Parathyroid adenoma (tissue), 2 donors: ENCODE data around the gene ARIH2.

Experiments
- H2AFZ ChIP-seq: fragments of 300-600 bp; sonication (generic); one replicate; pipeline ENCODE4 v1.7.0; 2017; ENCODE audit warnings: antibody characterized with exemption, mild to moderate bottlenecking
- H3K27ac ChIP-seq: fragments of 300-600 bp; sonication (generic); one replicate; pipeline ENCODE4 v1.7.0; 2017
- H3K27me3 ChIP-seq: fragments of 300-600 bp; sonication (generic); one replicate; pipeline ENCODE4 v1.7.0; 2017; ENCODE audit warnings: low read length; ENCODE audit not compliant: control insufficient read depth, insufficient read depth
- H3K36me3 ChIP-seq: fragments of 300-600 bp; sonication (generic); one replicate; pipeline ENCODE4 v1.7.0; 2017; ENCODE audit warnings: low read length; ENCODE audit not compliant: control insufficient read depth, insufficient read depth
- H3K4me1 ChIP-seq: fragments of 300-600 bp; sonication (generic); one replicate; pipeline ENCODE4 v1.7.0; 2017; ENCODE audit warnings: control low read depth
- H3K4me2 ChIP-seq: fragments of 300-600 bp; sonication (generic); one replicate; pipeline ENCODE4 v1.7.0; 2017; ENCODE audit warnings: low read length
- H3K4me3 ChIP-seq: fragments of 300-600 bp; sonication (generic); one replicate; pipeline ENCODE4 v1.7.0; 2017; ENCODE audit warnings: low read depth, low read length
- H3K79me2 ChIP-seq: fragments of 300-600 bp; sonication (generic); one replicate; pipeline ENCODE4 v1.7.0; 2017; ENCODE audit warnings: control low read depth
- H3K9ac ChIP-seq: fragments of 300-600 bp; sonication (generic); one replicate; pipeline ENCODE4 v1.7.0; 2017; ENCODE audit warnings: mild to moderate bottlenecking
- H3K9me3 ChIP-seq: fragments of 300-600 bp; sonication (generic); one replicate; pipeline ENCODE4 v1.7.0; 2017; ENCODE audit warnings: low read length; ENCODE audit not compliant: control insufficient read depth
- CTCF ChIP-seq: fragments of 300-600 bp; sonication (generic); IDR thresholded peaks from one replicate; pipeline ENCODE4 v1.7.0; 2017; ENCODE audit warnings: antibody characterized with exemption, mild to moderate bottlenecking
- donor health status: primary hyperparathyroidism.

Gene ARIH2

GRCh38 chr3:48985831-48986376 lies 67.3 kb downstream of the ARIH2 start:
- no peaks in the 10 kb centered on the region for H3K36me3 ChIP-seq
- no peak overlapping the region for H3K4me3 ChIP-seq
- TF ChIP-seq CTCF: no peak
- no peak overlapping the region for H3K27ac ChIP-seq
- no peaks in the 10 kb centered on the region for H3K9me3 ChIP-seq
- H3K4me2 ChIP-seq: no peak overlapping the region
- H3K27me3 ChIP-seq: no peaks in the 10 kb centered on the region
- no peak overlapping the region for H3K9ac ChIP-seq
- H3K4me1 ChIP-seq: peaks cover 11% of the 10 kb centered on the region
- H2AFZ ChIP-seq: no peak overlapping the region
- H3K79me2 ChIP-seq: peaks cover 13% of the 10 kb centered on the region

GRCh38 chr3:48989126-48989795 lies 70.6 kb downstream of the ARIH2 start:
- H3K9me3 ChIP-seq: no peaks in the 10 kb centered on the region
- H3K9ac ChIP-seq: peak overlapping the region; percentile 42
- H3K27me3 ChIP-seq: no peaks in the 10 kb centered on the region
- peak overlapping the region; percentile 65 for H3K4me3 ChIP-seq
- peak overlapping the region; percentile 92 for H2AFZ ChIP-seq
- no peaks in the 10 kb centered on the region for H3K36me3 ChIP-seq
- peak overlapping the region; percentile 73 for H3K4me2 ChIP-seq
- no peak for TF ChIP-seq CTCF
- peaks cover 20% of the 10 kb centered on the region for H3K4me1 ChIP-seq
- peaks cover 21% of the 10 kb centered on the region for H3K79me2 ChIP-seq
- H3K27ac ChIP-seq: peak overlapping the region; percentile 84

GRCh38 chr3:48989796-48990635 lies 71.4 kb downstream of the ARIH2 start, which contains the start of gene P4HTM:
P4HTM (plus strand) TSS chr3:48990241; CDS start chr3:48990257, 16 bp downstream.
- H2AFZ ChIP-seq: peak within 1 kb of the TSS; percentile 92
- no peaks in the 10 kb centered on the region for H3K27me3 ChIP-seq
- no peaks in the 10 kb centered on the region for H3K36me3 ChIP-seq
- peaks cover 21% of the 10 kb centered on the region for H3K79me2 ChIP-seq
- peak; percentile 55 for TF ChIP-seq CTCF
- H3K4me3 ChIP-seq: peak within 1 kb of the TSS; percentile 65
- H3K9me3 ChIP-seq: no peaks in the 10 kb centered on the region
- peak within 1 kb of the TSS; percentile 84 for H3K27ac ChIP-seq
- peaks cover 20% of the 10 kb centered on the region for H3K4me1 ChIP-seq
- H3K4me2 ChIP-seq: peak within 1 kb of the TSS; percentile 79
- peak within 1 kb of the TSS; percentile 79 for H3K9ac ChIP-seq

GRCh38 chr3:48990636-48991469 lies 72.2 kb downstream of the ARIH2 start:
- H3K9me3 ChIP-seq: no peaks in the 10 kb centered on the region
- peak overlapping the region; percentile 79 for H3K4me2 ChIP-seq
- peaks cover 20% of the 10 kb centered on the region for H3K4me1 ChIP-seq
- H3K27me3 ChIP-seq: no peaks in the 10 kb centered on the region
- H2AFZ ChIP-seq: peak overlapping the region; percentile 91
- H3K79me2 ChIP-seq: peaks cover 23% of the 10 kb centered on the region
- peak overlapping the region; percentile 65 for H3K4me3 ChIP-seq
- H3K36me3 ChIP-seq: no peaks in the 10 kb centered on the region
- peak overlapping the region; percentile 79 for H3K9ac ChIP-seq
- TF ChIP-seq CTCF: no peak
- peak overlapping the region; percentile 83 for H3K27ac ChIP-seq
